Prostate gland (tissue), 2 donors: Measurements from ENCODE around the gene AKNA.

Source experiments
- POLR2A ChIP-seq: fragments of 450-650 bp; IDR thresholded peaks from one replicate; pipeline ENCODE4 v1.6.1; 2016; ENCODE audit warnings: antibody characterized with exemption, mild to moderate bottlenecking
- TF ChIP-seq, protein P1 (sequence below), 4 experiments: fragments of 200-600 bp in 2 of 4; fragments of 450-650 bp in 2 of 4; sonication (generic) in 2 of 4; IDR thresholded peaks; 1 replicate in 3 of 4; 2 replicates in 1 of 4; pipeline ENCODE4 v1.5.1; 2016 to 2019; ENCODE audit warnings: antibody characterized with exemption in 4 of 4, mild to moderate bottlenecking in 2 of 4, moderate library complexity in 2 of 4

DNA sequence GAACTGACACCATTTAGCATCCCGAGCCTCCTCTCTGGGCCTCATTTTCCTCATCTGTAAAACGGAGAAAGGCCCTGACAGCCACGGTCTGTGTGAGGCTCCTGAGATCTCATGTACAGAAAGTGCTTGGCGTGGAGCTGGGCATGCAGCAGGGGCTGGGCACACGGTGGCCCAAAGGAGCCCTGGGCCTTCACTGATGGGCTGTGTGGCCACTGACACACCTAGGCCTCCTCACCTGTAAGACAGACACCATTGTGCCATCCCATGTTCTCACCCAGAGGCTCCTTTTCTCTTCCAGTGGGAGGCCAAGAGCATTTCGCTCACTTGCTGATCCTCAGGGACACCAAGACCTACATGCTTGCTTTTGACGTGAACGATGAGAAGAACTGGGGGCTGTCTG, 63.3 kb downstream of the AKNA start:
- TF ChIP-seq, protein P1, sequence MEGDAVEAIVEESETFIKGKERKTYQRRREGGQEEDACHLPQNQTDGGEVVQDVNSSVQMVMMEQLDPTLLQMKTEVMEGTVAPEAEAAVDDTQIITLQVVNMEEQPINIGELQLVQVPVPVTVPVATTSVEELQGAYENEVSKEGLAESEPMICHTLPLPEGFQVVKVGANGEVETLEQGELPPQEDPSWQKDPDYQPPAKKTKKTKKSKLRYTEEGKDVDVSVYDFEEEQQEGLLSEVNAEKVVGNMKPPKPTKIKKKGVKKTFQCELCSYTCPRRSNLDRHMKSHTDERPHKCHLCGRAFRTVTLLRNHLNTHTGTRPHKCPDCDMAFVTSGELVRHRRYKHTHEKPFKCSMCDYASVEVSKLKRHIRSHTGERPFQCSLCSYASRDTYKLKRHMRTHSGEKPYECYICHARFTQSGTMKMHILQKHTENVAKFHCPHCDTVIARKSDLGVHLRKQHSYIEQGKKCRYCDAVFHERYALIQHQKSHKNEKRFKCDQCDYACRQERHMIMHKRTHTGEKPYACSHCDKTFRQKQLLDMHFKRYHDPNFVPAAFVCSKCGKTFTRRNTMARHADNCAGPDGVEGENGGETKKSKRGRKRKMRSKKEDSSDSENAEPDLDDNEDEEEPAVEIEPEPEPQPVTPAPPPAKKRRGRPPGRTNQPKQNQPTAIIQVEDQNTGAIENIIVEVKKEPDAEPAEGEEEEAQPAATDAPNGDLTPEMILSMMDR (IDR thresholded peaks at IDR 0.05), result no peak
- no peak for TF ChIP-seq POLR2A
